WI38 (cell line): ENCODE data around the gene TEAD1.

Source experiments
- H3K4me3 ChIP-seq: 2 replicates; pipeline ENCODE4 v1.5.1; 2011; ENCODE audit warnings: low read depth, mild to moderate bottlenecking, control low read depth, low read length
- TF ChIP-seq, protein P1 (sequence below): IDR thresholded peaks from 2 replicates; pipeline ENCODE4 v1.5.1; 2012; ENCODE audit warnings: low read depth, mild to moderate bottlenecking, control low read depth, low read length

Gene TEAD1

DNA sequence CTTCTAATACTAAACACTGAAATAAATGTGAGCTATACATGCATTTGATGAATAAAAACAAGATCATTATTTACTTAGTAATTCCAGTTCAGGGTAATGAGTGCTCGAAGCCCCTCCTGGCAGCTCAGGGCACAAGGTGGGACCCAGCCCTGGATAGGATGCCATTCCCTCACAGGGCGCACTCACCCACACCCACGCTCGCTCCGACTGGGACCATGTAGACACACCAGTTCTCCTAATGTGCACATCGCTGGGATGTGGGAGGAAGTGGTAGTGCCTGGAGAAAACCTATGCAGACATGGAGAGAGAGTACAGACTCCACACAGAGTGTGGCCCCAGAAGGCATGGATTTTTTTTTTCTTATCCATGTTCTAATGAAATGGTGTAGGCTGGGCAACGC lies 290.4 kb downstream of the TEAD1 start:
- TF ChIP-seq, protein P1, sequence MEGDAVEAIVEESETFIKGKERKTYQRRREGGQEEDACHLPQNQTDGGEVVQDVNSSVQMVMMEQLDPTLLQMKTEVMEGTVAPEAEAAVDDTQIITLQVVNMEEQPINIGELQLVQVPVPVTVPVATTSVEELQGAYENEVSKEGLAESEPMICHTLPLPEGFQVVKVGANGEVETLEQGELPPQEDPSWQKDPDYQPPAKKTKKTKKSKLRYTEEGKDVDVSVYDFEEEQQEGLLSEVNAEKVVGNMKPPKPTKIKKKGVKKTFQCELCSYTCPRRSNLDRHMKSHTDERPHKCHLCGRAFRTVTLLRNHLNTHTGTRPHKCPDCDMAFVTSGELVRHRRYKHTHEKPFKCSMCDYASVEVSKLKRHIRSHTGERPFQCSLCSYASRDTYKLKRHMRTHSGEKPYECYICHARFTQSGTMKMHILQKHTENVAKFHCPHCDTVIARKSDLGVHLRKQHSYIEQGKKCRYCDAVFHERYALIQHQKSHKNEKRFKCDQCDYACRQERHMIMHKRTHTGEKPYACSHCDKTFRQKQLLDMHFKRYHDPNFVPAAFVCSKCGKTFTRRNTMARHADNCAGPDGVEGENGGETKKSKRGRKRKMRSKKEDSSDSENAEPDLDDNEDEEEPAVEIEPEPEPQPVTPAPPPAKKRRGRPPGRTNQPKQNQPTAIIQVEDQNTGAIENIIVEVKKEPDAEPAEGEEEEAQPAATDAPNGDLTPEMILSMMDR: no peak
- no peak overlapping the region for H3K4me3 ChIP-seq

GRCh38 chr11:12966002-12966401 lies 291.8 kb downstream of the TEAD1 start:
- TF ChIP-seq, protein P1: no peak
- no peak overlapping the region for H3K4me3 ChIP-seq

GRCh38 chr11:12968101-12968500 lies 293.9 kb downstream of the TEAD1 start:
- no peak overlapping the region for H3K4me3 ChIP-seq
- TF ChIP-seq, protein P1: no peak

DNA sequence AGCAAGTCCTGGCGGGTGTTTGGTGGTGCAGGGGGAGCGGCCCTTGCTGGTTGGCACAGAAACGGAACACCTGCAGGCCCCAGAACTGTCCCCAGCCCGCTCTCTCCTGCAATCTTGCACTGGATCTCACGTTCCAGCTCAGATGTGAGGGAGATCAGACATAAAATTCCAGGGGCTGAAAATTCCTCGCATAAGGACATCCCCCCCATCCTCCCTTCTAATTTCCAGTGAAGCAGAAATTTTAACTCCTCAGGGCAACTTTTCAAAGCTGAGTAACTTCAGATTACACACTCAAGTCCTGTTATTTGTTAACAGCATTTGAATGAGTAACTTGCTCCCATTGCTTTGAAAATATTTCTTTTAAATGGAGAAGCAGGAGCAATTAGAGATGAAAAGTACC lies 294.6 kb downstream of the TEAD1 start:
- H3K4me3 ChIP-seq: no peak overlapping the region
- TF ChIP-seq, protein P1: no peak

GRCh38 chr11:12971955-12972354 lies 297.7 kb downstream of the TEAD1 start:
- TF ChIP-seq, protein P1: no peak
- H3K4me3 ChIP-seq: no peak overlapping the region

- TF ChIP-seq, protein P1: no peak
- no peak overlapping the region for H3K4me3 ChIP-seq
These were observed 299.4 kb downstream of the TEAD1 start for GRCh38 chr11:12973528-12974181.

DNA sequence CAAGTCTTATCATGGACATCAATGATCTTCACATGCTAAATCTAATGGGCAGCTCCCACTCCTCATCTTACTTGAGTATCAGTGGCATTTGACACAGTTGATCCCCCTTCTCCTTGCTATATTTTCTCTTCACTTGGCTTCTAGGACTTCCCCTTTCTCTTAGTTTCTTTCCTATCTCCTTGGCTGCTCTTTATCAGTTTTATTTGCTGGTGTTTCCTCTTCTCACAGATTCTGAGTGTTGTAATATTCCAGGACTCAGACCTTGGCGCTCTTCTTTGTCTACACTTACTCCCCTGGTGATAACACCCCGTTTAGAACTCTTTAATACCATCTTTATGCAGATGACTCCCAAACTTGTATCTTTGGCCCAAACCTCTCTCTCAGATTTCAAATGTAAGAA lies 301.0 kb downstream of the TEAD1 start:
- TF ChIP-seq, protein P1: no peak

More for the DNA sequence above, 301.0 kb downstream of the TEAD1 start:
- H3K4me3 ChIP-seq: no peak overlapping the region
